ENCODE data around the gene ATRIP.
A peak's percentile ranks its signal among the peaks of the same experiment; 100 is the strongest.

ATRIP gene

DNA sequence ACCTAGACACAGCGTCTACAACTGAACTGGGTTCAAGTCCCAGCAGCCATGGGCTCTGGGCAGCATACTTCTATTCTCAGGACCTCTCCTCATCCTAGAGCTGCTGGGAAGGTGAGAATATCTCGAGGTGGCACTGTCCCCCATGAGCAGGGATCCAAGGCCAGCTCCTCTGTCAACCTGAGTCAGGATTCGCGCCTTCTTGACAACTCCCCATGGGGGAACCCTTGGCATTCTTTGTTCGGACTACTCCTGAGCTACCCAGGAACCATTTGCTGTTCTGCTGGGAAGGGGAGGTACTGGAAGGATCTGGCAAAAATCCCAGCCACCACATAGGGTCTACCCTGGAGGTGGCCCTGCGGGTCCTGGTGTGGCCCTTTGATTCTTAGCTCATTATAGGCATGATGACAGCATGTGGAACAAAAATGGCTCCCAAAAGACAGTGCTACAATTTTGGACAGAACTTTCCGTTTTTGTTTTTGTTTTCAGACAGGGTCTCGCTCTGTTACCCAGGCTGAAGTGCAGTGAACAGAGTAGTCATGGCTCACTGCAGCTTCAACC lies 38.9 kb upstream of the ATRIP start:
- no peak overlapping the region for H2AFZ ChIP-seq (ENCODE audit: low read length)
- no peak overlapping the region for H3K4me3 ChIP-seq (ENCODE audit: low read length)
- TF ChIP-seq CTCF (IDR thresholded peaks at IDR 0.05; ENCODE audit: low read length) (no peak), EZH2phosphoT487 (IDR thresholded peaks at IDR 0.05; ENCODE audit: low read length) (no peak), EZH2 (optimal IDR thresholded peaks at IDR 0.05; ENCODE audit: low read depth, low read length) (no peak)
- H3K27ac ChIP-seq (ENCODE audit: low read length) = no peak overlapping the region
- H3K9ac ChIP-seq (ENCODE audit: low read length) = no peak overlapping the region
- no peaks in the 10 kb centered on the region for H3K9me3 ChIP-seq (replicated peaks; ENCODE audit: insufficient read depth, low read length)
- H3K9me2 ChIP-seq (replicated peaks; ENCODE audit: insufficient read depth, low read length) = no peaks in the 10 kb centered on the region
- DNase-seq = no peak
- no peak overlapping the region for H3K4me2 ChIP-seq (ENCODE audit: low read depth, low read length)
- no peaks in the 10 kb centered on the region for H3F3A ChIP-seq (ENCODE audit: insufficient read depth, low read length)
- no peaks in the 10 kb centered on the region for H3K79me2 ChIP-seq (ENCODE audit: low read length)
- H3K27me3 ChIP-seq (replicated peaks; ENCODE audit: insufficient read depth, low read length) = peaks cover 15% of the 10 kb centered on the region; the same call in 1 of the 2 replicates
- no peaks in the 10 kb centered on the region for H3K4me1 ChIP-seq (ENCODE audit: low read length)
- H3K36me3 ChIP-seq (replicated peaks; ENCODE audit: insufficient read depth, low read length) = no peaks in the 10 kb centered on the region
- no peaks in the 10 kb centered on the region for H4K20me1 ChIP-seq (ENCODE audit: insufficient read depth, low read length)

DNA sequence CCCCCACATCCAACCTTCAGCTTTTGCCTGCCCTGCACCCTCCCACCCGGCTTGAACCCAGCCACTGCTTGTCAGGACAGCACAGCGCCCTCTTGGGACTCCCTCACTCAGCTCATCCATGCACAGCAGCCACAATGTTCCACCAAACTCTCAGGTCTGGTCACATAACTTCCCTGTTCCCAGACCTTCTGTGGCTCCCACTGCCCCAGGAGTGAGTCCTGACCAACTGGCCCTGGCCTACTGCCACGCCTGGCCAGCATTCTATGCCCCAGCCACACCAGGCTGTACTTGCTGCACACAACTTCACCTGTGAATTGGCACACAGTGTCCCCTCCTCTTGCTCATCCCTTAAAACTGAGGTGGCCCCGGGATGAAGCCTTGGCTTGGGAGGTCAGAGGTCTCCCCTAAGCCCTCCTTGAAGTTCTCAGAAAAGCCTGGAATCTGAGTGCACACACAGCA lies 37.7 kb upstream of the ATRIP start:
- Histone ChIP-seq H3F3A (ENCODE audit: insufficient read depth, low read length) (no peaks in the 10 kb centered on the region), H3K79me2 (ENCODE audit: low read length) (no peaks in the 10 kb centered on the region), H3K4me2 (ENCODE audit: low read depth, low read length) (no peak overlapping the region), H3K9ac (ENCODE audit: low read length) (no peak overlapping the region), H3K9me3 (replicated peaks; ENCODE audit: insufficient read depth, low read length) (no peaks in the 10 kb centered on the region), H3K27me3 (replicated peaks; ENCODE audit: insufficient read depth, low read length) (peaks cover 15% of the 10 kb centered on the region; the same call in 1 of the 2 replicates), H3K4me1 (ENCODE audit: low read length) (no peaks in the 10 kb centered on the region), H3K4me3 (ENCODE audit: low read length) (no peak overlapping the region), H4K20me1 (ENCODE audit: insufficient read depth, low read length) (no peaks in the 10 kb centered on the region), H3K9me2 (replicated peaks; ENCODE audit: insufficient read depth, low read length) (no peaks in the 10 kb centered on the region), H2AFZ (ENCODE audit: low read length) (no peak overlapping the region), H3K36me3 (replicated peaks; ENCODE audit: insufficient read depth, low read length) (no peaks in the 10 kb centered on the region), H3K27ac (ENCODE audit: low read length) (no peak overlapping the region)
- TF ChIP-seq CTCF (IDR thresholded peaks at IDR 0.05; ENCODE audit: low read length) = peak; percentile 23
- no peak for TF ChIP-seq EZH2phosphoT487 (IDR thresholded peaks at IDR 0.05; ENCODE audit: low read length)
- no peak for DNase-seq

DNA sequence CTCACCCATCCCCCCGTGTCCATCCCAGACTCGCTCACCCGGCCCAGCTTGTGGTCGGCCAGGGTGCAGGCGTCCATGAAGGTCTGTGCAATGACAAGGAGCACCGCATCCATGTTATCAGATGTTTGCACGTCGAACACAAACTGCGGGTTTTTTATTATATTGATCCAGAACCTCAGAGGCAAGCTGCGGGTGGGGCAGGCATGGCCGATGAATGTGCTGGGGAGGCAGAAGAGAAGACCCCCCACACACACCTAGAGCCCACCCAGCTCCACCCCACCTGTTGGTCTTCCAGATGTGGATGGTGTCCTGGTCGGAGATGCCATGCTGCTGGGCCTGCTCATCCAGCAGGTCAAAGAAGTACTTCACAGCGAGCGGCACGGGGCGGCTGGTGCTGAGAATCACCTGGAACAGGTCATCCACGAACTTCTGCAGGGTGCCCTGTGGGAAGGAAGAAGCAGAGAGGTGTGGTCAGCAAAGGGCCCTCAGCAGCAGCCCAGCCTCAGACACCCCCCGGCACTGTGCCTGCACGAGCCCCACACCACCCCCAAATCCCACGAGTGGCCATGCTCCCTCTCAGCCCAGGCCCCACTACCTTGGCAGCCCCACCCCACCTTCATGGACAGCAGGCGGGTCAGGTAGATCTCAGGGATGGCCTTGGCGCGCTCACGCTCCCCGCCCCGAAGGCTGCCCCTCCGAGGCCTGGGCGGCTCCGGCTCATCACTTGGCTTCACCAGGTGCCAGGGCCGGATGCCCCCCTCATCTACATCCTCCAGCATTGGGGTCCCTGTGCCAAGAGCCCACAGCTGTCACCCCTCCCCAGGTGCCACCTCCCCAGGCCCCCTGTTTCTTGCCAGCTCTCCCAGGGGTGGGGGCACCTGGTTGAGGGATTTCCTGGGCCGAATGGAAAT lies 37.0 kb upstream of the ATRIP start:
- no peak overlapping the region for H3K9ac ChIP-seq (ENCODE audit: low read length)
- H3K27ac ChIP-seq (ENCODE audit: low read length) = no peak overlapping the region
- no peak for TF ChIP-seq EZH2 (optimal IDR thresholded peaks at IDR 0.05; ENCODE audit: low read depth, low read length)
- no peak for TF ChIP-seq EZH2phosphoT487 (IDR thresholded peaks at IDR 0.05; ENCODE audit: low read length)
- no peak for TF ChIP-seq CTCF (IDR thresholded peaks at IDR 0.05; ENCODE audit: low read length)
- H3K27me3 ChIP-seq (replicated peaks; ENCODE audit: insufficient read depth, low read length) = peaks cover 15% of the 10 kb centered on the region; the same call in 1 of the 2 replicates
- H3K4me3 ChIP-seq (ENCODE audit: low read length) = no peak overlapping the region
- DNase-seq = no peak
- H3K9me3 ChIP-seq (replicated peaks; ENCODE audit: insufficient read depth, low read length) = no peaks in the 10 kb centered on the region
- no peaks in the 10 kb centered on the region for H4K20me1 ChIP-seq (ENCODE audit: insufficient read depth, low read length)
- no peaks in the 10 kb centered on the region for H3K79me2 ChIP-seq (ENCODE audit: low read length)
- H3K9me2 ChIP-seq (replicated peaks; ENCODE audit: insufficient read depth, low read length) = no peaks in the 10 kb centered on the region
- H3F3A ChIP-seq (ENCODE audit: insufficient read depth, low read length) = no peaks in the 10 kb centered on the region
- no peak overlapping the region for H2AFZ ChIP-seq (ENCODE audit: low read length)
- H3K4me1 ChIP-seq (ENCODE audit: low read length) = no peaks in the 10 kb centered on the region
- no peaks in the 10 kb centered on the region for H3K36me3 ChIP-seq (replicated peaks; ENCODE audit: insufficient read depth, low read length)
- no peak overlapping the region for H3K4me2 ChIP-seq (ENCODE audit: low read depth, low read length)

Measured in MM.1S (cell line).